NCI-H1417 (cell line): ENCODE data around the gene RC3H1.
"Not testable (repeated sequence)": the region's sequence is repeated elsewhere in the genome, so short reads cannot be mapped to it uniquely, and the experiment has no call there.

ENCODE experiments used
- DNase-seq, 3 experiments: peaks; one replicate each; lab custom pipeline; 2025; lab: John Stamatoyannopoulos, UW

Gene RC3H1, protein sequence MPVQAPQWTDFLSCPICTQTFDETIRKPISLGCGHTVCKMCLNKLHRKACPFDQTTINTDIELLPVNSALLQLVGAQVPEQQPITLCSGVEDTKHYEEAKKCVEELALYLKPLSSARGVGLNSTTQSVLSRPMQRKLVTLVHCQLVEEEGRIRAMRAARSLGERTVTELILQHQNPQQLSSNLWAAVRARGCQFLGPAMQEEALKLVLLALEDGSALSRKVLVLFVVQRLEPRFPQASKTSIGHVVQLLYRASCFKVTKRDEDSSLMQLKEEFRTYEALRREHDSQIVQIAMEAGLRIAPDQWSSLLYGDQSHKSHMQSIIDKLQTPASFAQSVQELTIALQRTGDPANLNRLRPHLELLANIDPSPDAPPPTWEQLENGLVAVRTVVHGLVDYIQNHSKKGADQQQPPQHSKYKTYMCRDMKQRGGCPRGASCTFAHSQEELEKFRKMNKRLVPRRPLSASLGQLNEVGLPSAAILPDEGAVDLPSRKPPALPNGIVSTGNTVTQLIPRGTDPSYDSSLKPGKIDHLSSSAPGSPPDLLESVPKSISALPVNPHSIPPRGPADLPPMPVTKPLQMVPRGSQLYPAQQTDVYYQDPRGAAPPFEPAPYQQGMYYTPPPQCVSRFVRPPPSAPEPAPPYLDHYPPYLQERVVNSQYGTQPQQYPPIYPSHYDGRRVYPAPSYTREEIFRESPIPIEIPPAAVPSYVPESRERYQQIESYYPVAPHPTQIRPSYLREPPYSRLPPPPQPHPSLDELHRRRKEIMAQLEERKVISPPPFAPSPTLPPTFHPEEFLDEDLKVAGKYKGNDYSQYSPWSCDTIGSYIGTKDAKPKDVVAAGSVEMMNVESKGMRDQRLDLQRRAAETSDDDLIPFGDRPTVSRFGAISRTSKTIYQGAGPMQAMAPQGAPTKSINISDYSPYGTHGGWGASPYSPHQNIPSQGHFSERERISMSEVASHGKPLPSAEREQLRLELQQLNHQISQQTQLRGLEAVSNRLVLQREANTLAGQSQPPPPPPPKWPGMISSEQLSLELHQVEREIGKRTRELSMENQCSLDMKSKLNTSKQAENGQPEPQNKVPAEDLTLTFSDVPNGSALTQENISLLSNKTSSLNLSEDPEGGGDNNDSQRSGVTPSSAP

DNA sequence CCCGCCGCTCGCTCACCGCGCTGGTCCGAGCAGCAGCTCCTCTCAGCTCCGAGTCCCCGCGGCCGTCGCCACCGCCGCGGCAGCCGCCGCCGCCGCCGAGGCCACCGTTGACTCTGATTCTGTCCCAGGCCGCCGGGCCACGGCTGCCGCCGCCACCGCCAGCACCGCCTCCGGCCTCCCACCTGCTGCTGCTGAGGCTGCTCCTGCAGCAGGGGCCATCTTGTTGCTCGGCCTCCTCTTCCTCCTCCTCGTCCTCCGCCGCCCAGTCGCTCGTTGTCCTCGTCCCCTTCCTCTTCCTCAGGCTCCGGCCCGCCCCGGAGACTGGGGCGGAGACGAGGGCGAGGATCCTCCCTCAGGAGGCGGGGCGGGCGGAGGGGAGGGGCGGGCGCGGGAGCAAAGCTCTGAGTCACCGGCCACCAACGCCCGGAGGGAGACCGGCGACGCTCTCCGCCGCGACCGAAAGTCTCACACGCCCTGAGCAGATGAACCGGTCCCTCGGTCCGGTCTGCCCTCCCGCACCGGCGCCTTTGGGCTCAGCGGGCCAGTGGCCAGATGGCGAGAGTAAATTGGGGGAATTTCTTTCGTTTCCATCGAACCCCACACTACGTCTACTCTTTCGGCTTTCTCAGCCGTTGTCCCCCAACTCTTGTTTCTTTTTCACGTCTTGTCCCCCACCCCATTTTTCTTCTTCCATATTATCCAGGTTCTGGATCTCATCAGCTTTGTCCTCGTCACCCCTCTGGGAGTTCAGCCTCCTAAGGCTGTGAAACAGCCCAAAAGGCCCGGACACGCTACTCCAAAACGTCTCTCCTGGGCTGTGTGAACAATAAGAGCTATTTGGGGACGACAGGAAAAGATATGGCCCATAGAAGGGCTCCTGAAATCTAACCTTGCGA lies at the start of gene RC3H1:
RC3H1 (minus strand) TSS at position 278 of the 896 bp plus-strand sequence. CDS start 29,372 bp downstream, outside the sequence.
- peak; percentile 91 to 95 (median 92) for DNase-seq

GRCh38 chr1:174070614-174071013 lies 48.5 kb upstream of the RC3H1 start:
- no peak for DNase-seq

DNA sequence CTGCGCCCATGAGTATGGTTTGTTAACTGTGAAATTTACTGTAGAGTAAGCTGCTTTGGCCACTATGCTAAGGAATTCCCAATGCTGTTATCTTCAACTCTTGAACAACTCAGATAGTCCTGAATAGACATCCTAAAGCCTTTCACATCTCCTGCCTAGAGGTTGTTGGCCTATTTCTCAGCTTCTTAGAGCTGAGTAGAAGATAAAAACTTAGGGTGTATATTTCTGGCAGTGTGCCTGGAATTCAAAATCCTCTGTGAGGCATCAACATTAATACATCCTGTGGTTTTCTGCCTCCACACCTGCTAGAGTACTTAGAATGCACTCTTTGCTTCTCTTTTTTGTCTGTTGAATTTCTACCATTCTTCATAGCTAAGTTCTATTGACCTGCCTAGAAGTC lies 45.8 kb upstream of the RC3H1 start:
- no peak for DNase-seq

DNA sequence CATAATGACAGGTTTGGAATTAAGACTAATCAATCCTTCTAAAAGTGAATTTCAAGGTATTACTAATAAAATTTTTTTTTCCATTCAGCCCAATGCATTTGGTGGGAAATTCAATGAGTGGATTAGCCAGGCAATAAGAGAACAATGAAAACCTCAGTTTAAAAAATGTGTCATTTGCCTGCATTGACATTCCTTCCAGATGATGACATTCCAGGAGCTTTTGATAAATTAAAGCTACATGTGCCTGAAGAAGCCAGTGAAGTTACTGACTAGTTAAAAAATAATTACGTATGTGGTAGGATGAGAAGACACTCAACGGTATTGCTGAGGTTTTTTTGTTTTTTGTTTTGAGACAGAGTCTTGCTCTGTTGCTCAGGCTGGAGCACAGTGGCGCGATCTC lies 37.9 kb upstream of the RC3H1 start:
- no peak for DNase-seq

- no peak for DNase-seq
Observed at GRCh38 chr1:174058624-174059023, 36.5 kb upstream of the RC3H1 start.

DNA sequence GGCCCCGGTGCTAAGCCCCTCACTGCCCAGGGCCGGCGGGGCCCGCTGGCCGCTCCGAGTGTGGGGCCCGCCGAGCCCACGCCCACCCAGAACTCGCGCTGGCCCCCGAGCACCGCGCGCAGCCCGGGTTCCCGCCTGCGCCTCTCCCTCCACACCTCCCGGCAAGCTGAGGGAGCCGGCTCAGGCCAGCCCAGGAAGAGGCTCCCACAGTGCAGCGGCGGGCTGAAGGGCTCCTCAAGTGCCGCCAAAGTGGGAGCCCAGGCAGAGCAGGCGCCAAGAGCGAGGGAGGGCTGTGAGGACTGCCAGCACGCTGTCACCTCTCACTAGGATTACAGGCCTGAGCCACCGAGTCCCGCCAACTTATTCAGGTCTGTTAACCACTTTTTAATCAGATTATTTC lies 34.5 kb upstream of the RC3H1 start:
- DNase-seq = not testable (repeated sequence)

DNA sequence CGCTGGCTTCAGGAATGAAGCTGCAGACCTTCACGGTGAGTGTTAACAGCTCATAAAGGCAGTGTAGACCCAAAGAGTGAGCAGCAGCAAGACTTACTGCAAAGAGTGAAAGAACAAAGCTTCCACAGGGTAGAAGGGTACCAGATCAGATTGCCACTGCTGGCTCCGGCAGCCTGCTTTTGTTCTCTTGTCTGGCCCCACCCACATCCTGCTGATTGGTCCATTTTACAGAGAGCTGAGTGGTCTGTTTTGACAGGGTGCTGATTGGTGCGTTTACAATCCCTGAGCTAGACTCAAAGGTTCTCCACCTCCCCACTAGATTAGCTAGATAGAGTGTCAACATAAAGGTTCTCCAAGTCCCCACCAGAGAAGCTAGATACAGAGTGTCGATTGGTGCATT lies 33.6 kb upstream of the RC3H1 start:
- DNase-seq = not testable (repeated sequence)

DNA sequence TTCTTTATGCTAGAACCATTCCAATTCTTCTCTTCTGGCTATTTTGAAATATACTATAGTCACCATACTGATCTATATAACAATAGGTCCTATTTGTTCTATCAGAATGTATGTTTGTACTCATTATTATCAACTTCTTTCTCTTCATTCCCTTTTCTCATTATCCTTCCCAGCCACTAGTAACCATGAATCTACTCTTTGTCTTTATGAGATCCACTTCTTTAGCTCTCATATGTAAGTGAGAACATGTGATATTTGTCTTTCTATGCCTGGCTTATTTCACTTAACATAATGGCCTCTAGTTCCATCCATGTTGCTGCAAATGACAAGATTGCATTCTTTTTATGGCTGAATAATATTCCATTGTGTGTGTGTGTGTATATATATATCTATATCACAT lies 31.7 kb upstream of the RC3H1 start:
- no peak for DNase-seq

DNA sequence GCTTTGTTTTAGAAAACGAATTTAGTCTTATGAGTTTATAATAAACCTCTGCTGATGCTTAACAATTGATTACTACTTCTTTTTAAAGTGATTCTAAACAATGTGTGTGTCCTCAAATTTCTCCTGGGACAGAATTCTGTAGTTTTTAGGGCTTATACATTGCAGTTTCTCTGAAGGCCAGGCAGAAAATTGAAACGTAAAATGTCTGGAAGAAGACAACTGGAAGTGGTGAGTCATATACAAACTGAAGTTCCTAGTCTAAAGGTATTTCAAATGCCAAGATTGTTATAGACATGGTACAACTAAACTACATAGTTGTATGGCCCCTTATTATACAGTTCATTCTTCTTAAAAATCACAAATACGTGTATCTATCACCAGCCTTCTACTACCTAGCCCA lies 30.5 kb upstream of the RC3H1 start:
- no peak for DNase-seq

GRCh38 chr1:174051956-174052355 lies 29.8 kb upstream of the RC3H1 start:
- DNase-seq = no peak

DNA sequence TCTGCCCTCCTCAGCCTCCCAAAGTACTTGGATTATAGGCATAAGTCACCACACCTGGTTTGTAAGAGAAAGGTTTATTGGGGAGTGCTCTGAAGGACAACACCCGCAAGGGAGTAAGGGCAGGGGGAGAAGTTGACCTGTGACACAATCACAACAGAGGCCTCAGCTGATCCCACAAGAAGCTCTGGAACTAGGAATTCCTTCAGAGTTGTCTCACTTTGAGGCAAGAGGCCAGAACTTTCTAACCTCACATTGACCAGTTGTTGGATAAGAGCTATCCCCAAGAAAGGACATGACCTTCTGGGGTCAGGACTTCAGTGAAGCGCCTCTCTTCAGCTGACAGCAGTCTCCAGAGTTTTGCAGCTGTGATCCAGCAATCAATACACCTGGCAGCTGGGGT lies 27.4 kb upstream of the RC3H1 start:
- DNase-seq = no peak

GRCh38 chr1:174044418-174045222 lies 22.5 kb upstream of the RC3H1 start:
- peak in 1 of 3 experiments; percentile 21 for DNase-seq

DNA sequence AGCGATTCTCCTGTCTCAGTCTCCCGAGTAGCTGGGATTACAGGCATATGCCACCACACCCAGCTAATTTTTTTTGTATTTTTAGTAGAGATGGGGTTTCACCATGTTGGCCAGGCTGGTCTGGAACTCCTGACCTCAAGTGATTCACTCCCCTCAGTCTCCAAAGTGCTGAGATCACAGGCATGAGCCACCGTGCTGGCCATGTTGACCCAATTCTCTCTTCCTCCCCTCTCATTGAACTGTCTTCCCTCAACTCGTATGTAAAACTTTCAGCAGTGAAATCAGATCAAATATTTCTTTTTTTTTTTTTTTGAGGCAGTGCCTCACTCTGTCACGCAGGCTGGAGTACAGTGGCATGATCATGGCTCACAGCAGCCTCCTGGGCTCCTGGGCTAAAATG lies 20.4 kb upstream of the RC3H1 start:
- not testable (repeated sequence) for DNase-seq

GRCh38 chr1:174041369-174041768 lies 19.2 kb upstream of the RC3H1 start:
- no peak for DNase-seq

GRCh38 chr1:174040387-174040786 lies 18.2 kb upstream of the RC3H1 start:
- peak; percentile 37 to 83 (median 75) for DNase-seq

DNA sequence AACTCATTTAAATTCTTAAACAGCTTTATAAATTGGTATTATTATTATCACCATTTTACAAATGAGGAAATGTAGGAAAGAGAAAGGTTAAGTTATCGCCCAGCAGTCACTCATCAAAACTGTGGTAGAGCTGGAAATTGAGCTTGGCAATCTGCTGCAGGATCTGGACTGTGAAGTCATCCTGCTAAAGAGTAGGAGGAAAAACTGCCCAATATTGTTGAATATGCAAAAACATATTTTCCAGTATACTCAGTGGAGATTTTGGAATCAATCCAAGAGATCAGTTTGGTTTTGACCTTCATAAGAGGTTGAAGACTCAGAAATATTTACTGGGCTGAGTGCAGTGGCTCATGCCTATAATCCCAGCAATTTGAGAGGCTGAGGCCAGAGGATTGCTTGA lies 16.9 kb upstream of the RC3H1 start:
- DNase-seq = no peak

DNA sequence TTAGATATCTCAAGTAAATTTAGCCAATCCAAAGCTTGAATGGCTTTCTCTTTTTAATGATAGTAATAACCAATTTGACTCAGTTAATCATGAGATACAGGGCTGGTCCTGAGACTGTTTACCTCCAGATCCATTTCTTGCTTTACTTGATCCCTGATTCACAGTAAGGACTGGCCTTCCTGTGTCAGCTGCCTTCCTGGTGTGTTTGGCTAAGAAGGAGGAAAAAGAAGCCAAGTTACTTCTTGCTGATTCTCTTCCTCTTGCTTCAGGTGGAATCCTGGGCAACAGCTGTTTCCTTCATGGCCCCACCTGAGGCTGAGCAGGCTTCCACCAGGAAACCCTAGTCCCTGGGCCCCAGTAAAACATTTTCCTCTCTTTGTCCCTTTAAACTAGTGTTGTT lies 14.6 kb upstream of the RC3H1 start:
- DNase-seq = no peak

- DNase-seq = peak in 1 of 3 experiments; percentile 68
Observed at GRCh38 chr1:174036204-174036603, 14.0 kb upstream of the RC3H1 start.

DNA sequence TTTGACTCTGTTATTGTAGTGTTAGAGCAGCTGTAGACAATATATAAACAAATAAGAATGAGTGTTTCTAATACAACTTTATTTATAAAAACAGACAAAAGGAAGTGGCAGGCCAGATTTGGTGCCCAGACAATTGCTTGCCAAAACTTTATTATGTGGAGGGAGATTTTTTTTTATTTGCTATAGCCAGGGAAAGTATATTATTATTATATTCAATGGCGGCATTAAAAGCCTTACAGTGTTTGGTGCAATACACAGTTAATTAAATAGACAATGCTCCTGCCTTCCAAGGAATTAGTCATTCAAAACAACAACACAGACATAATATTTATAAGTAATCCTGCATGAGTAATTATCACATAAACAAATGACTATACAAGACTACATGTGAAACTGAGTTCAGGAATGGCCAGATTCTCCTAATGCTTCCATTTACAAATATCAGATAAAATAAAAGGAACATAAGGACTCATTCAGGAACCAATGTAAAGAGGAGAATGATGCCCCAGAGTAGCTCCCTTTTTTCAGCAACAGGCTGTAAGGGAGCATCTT lies 10.6 kb upstream of the RC3H1 start:
- no peak for DNase-seq

DNA sequence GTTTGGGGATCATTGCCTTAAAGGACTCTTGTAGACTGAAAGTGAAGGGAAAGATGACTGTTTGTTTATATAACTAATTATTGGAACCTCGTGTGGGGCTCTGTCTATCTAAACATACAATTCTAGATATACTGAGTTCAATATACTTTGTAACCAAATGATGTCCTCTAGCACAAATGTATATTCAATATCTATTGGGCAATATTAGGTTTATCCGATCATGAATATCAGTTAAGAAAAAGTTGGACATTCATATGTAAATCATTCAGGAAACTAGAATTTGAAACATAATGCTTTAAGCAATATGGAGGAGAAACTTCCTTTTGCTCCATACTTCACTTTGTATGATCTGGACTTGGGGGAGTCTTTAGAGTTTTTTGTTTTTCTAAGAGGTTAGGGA lies 8.9 kb upstream of the RC3H1 start:
- DNase-seq = no peak
